ENCODE results near the gene TBC1D16. TPM values are rescaled to one million over a fixed set of nuclear protein-coding genes. Genes with fewer than 3 reads are reported as not detected.

The TBC1D16 gene
- total RNA-seq, 2 donors from 2014 or later = 1.9 to 2.6 TPM

Other genes starting within 250 kb of the TBC1D16 start
- 1 to 10 TPM; 2.5 to 3.6 TPM for gene CBX8, start 238.8 kb downstream of the TBC1D16 start, total RNA-seq
- 100 to 1,000 TPM; 103 to 110 TPM for gene CBX4, start 196.4 kb downstream of the TBC1D16 start, total RNA-seq
- 1 to 10 TPM; 3.4 to 4.5 TPM for gene CCDC40, start 770 bp upstream of the TBC1D16 start, total RNA-seq
- 10 to 100 TPM; 16.7 to 23.8 TPM for gene GAA, start 65.7 kb upstream of the TBC1D16 start, total RNA-seq
- gene EIF4A3, start 111.3 kb upstream of the TBC1D16 start, total RNA-seq = 10 to 100 TPM; 86.2 to 92.2 TPM
- gene CARD14, start 134.2 kb upstream of the TBC1D16 start, total RNA-seq = not detected
- gene SGSH, start 184.5 kb upstream of the TBC1D16 start, total RNA-seq = 100 to 1,000 TPM; 136 to 151 TPM
- gene SLC26A11, start 184.6 kb upstream of the TBC1D16 start, total RNA-seq = 10 to 100 TPM; 57.0 to 73.8 TPM
- 100 to 1,000 TPM; 528 to 571 TPM for gene RNF213, start 225.0 kb upstream of the TBC1D16 start, total RNA-seq

All from T-helper 17 cell (primary cell).